ENCODE results near the gene PPP2R5D. TPM values are rescaled to one million over a fixed set of nuclear protein-coding genes. Genes with fewer than 3 reads are reported as not detected.

Gene PPP2R5D
- total RNA-seq, 1 experiment from 2014 or later, result 52.7 TPM

DNA sequence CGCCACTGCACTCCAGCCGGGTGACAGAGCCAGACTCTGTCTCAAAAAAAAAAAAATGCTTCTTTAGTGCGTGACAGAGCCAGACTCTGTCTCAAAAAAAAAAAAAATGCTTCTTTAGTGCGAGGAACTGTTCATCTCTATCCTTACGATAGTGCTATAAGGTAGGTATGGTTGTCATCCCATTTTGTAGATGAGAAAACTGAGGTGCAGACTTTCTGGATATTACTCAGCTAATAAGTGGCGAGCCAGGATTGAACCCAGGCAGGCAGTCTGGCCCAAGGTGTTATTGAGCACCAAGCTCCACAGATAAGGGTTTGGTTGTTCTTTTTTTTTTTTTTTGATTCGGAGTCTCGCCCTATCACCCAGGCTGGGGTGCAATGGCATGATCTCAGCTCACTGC lies 17.5 kb downstream of the PPP2R5D start:
- H3K27me3 Mint-ChIP-seq (ENCODE audit: low read depth), result no peaks in the 10 kb centered on the region
- peaks cover 7% of the 10 kb centered on the region for H3K36me3 Mint-ChIP-seq
- DNase-seq (ENCODE audit: low spot score) (no peak), ATAC-seq (no peak)
- TF ChIP-seq, protein P1, sequence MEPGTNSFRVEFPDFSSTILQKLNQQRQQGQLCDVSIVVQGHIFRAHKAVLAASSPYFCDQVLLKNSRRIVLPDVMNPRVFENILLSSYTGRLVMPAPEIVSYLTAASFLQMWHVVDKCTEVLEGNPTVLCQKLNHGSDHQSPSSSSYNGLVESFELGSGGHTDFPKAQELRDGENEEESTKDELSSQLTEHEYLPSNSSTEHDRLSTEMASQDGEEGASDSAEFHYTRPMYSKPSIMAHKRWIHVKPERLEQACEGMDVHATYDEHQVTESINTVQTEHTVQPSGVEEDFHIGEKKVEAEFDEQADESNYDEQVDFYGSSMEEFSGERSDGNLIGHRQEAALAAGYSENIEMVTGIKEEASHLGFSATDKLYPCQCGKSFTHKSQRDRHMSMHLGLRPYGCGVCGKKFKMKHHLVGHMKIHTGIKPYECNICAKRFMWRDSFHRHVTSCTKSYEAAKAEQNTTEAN (CRISPR knock-in tag; IDR thresholded peaks at IDR 0.05), result no peak
- TF ChIP-seq OVOL2 (CRISPR knock-in tag; IDR thresholded peaks at IDR 0.05; ENCODE audit: borderline replicate concordance), result no peak
- TF ChIP-seq, protein P2, sequence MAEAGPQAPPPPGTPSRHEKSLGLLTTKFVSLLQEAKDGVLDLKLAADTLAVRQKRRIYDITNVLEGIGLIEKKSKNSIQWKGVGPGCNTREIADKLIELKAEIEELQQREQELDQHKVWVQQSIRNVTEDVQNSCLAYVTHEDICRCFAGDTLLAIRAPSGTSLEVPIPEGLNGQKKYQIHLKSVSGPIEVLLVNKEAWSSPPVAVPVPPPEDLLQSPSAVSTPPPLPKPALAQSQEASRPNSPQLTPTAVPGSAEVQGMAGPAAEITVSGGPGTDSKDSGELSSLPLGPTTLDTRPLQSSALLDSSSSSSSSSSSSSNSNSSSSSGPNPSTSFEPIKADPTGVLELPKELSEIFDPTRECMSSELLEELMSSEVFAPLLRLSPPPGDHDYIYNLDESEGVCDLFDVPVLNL (CRISPR knock-in tag; IDR thresholded peaks at IDR 0.05; ENCODE audit: borderline replicate concordance, low read depth), result no peak
- TF ChIP-seq FOXK1 (CRISPR knock-in tag; IDR thresholded peaks at IDR 0.05), result no peak
- TF ChIP-seq, protein P3, sequence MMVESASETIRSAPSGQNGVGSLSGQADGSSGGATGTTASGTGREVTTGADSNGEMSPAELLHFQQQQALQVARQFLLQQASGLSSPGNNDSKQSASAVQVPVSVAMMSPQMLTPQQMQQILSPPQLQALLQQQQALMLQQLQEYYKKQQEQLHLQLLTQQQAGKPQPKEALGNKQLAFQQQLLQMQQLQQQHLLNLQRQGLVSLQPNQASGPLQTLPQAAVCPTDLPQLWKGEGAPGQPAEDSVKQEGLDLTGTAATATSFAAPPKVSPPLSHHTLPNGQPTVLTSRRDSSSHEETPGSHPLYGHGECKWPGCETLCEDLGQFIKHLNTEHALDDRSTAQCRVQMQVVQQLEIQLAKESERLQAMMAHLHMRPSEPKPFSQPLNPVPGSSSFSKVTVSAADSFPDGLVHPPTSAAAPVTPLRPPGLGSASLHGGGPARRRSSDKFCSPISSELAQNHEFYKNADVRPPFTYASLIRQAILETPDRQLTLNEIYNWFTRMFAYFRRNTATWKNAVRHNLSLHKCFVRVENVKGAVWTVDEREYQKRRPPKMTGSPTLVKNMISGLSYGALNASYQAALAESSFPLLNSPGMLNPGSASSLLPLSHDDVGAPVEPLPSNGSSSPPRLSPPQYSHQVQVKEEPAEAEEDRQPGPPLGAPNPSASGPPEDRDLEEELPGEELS (CRISPR knock-in tag; IDR thresholded peaks at IDR 0.05), result no peak
- TF ChIP-seq, protein P4, sequence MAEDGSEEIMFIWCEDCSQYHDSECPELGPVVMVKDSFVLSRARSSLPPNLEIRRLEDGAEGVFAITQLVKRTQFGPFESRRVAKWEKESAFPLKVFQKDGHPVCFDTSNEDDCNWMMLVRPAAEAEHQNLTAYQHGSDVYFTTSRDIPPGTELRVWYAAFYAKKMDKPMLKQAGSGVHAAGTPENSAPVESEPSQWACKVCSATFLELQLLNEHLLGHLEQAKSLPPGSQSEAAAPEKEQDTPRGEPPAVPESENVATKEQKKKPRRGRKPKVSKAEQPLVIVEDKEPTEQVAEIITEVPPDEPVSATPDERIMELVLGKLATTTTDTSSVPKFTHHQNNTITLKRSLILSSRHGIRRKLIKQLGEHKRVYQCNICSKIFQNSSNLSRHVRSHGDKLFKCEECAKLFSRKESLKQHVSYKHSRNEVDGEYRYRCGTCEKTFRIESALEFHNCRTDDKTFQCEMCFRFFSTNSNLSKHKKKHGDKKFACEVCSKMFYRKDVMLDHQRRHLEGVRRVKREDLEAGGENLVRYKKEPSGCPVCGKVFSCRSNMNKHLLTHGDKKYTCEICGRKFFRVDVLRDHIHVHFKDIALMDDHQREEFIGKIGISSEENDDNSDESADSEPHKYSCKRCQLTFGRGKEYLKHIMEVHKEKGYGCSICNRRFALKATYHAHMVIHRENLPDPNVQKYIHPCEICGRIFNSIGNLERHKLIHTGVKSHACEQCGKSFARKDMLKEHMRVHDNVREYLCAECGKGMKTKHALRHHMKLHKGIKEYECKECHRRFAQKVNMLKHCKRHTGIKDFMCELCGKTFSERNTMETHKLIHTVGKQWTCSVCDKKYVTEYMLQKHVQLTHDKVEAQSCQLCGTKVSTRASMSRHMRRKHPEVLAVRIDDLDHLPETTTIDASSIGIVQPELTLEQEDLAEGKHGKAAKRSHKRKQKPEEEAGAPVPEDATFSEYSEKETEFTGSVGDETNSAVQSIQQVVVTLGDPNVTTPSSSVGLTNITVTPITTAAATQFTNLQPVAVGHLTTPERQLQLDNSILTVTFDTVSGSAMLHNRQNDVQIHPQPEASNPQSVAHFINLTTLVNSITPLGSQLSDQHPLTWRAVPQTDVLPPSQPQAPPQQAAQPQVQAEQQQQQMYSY (CRISPR knock-in tag; IDR thresholded peaks at IDR 0.05), result no peak
- TF ChIP-seq, protein P5, sequence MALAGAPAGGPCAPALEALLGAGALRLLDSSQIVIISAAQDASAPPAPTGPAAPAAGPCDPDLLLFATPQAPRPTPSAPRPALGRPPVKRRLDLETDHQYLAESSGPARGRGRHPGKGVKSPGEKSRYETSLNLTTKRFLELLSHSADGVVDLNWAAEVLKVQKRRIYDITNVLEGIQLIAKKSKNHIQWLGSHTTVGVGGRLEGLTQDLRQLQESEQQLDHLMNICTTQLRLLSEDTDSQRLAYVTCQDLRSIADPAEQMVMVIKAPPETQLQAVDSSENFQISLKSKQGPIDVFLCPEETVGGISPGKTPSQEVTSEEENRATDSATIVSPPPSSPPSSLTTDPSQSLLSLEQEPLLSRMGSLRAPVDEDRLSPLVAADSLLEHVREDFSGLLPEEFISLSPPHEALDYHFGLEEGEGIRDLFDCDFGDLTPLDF (CRISPR knock-in tag; IDR thresholded peaks at IDR 0.05), result no peak
- no peak for TF ChIP-seq JUN (CRISPR knock-in tag; IDR thresholded peaks at IDR 0.05)
- no peak for TF ChIP-seq GRHL2 (CRISPR knock-in tag; IDR thresholded peaks at IDR 0.05; ENCODE audit: insufficient replicate concordance, severe bottlenecking)
- TF ChIP-seq NFE2L1 (CRISPR knock-in tag; IDR thresholded peaks at IDR 0.05), result no peak
- TF ChIP-seq PRRX2 (CRISPR knock-in tag; IDR thresholded peaks at IDR 0.05), result no peak
- POLR2A ChIA-PET, result no interaction called here
- H3K4me3 Mint-ChIP-seq, result no peak overlapping the region
- H3K9me3 Mint-ChIP-seq, result no peaks in the 10 kb centered on the region
- CTCF ChIA-PET, result no interaction called here
- H3K4me1 Mint-ChIP-seq, result peaks cover 4% of the 10 kb centered on the region; the same call in 1 of the 2 replicates
- H3K27ac Mint-ChIP-seq, result no peak overlapping the region

DNA sequence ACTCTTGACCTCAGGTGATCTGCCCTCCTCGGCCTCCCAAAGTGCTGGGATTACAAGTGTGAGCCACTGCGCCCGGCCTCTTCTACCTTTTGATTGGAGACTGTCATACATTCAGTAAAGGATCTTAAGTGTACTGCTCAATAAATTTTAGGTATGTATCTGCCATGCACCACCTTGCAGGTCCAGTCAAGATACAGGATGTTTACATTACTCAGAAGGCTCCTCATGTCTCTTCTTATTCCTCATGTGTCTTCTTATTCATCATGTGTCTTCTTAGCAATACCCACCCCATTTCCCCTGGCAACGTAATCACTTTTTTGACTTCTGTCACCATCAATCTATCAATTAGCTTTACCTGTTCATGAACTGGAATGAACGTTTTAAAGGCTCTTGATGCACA lies 21.5 kb downstream of the PPP2R5D start:
- Mint-ChIP-seq H3K27me3 (ENCODE audit: low read depth) (no peaks in the 10 kb centered on the region), H3K36me3 (peaks cover 34% of the 10 kb centered on the region), H3K4me1 (peaks cover 4% of the 10 kb centered on the region; the same call in 1 of the 2 replicates), H3K4me3 (no peak overlapping the region), H3K27ac (no peak overlapping the region), H3K9me3 (no peaks in the 10 kb centered on the region)
- no peak for ATAC-seq
- TF ChIP-seq JUN (CRISPR knock-in tag; IDR thresholded peaks at IDR 0.05), result no peak
- TF ChIP-seq, protein P6, sequence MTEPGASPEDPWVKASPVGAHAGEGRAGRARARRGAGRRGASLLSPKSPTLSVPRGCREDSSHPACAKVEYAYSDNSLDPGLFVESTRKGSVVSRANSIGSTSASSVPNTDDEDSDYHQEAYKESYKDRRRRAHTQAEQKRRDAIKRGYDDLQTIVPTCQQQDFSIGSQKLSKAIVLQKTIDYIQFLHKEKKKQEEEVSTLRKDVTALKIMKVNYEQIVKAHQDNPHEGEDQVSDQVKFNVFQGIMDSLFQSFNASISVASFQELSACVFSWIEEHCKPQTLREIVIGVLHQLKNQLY (CRISPR knock-in tag; IDR thresholded peaks at IDR 0.05), result no peak
- no peak for TF ChIP-seq MXD4 (CRISPR knock-in tag; IDR thresholded peaks at IDR 0.05; ENCODE audit: borderline replicate concordance)
- TF ChIP-seq, protein P7, sequence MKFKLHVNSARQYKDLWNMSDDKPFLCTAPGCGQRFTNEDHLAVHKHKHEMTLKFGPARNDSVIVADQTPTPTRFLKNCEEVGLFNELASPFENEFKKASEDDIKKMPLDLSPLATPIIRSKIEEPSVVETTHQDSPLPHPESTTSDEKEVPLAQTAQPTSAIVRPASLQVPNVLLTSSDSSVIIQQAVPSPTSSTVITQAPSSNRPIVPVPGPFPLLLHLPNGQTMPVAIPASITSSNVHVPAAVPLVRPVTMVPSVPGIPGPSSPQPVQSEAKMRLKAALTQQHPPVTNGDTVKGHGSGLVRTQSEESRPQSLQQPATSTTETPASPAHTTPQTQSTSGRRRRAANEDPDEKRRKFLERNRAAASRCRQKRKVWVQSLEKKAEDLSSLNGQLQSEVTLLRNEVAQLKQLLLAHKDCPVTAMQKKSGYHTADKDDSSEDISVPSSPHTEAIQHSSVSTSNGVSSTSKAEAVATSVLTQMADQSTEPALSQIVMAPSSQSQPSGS (CRISPR knock-in tag; IDR thresholded peaks at IDR 0.05; ENCODE audit: borderline replicate concordance, low read depth), result no peak
- TF ChIP-seq IRF2 (CRISPR knock-in tag; IDR thresholded peaks at IDR 0.05; ENCODE audit: borderline replicate concordance, low read depth), result no peak
- no peak for TF ChIP-seq CREB1 (CRISPR knock-in tag; IDR thresholded peaks at IDR 0.05)
- TF ChIP-seq, protein P5 (CRISPR knock-in tag; IDR thresholded peaks at IDR 0.05), result no peak
- TF ChIP-seq, protein P8, sequence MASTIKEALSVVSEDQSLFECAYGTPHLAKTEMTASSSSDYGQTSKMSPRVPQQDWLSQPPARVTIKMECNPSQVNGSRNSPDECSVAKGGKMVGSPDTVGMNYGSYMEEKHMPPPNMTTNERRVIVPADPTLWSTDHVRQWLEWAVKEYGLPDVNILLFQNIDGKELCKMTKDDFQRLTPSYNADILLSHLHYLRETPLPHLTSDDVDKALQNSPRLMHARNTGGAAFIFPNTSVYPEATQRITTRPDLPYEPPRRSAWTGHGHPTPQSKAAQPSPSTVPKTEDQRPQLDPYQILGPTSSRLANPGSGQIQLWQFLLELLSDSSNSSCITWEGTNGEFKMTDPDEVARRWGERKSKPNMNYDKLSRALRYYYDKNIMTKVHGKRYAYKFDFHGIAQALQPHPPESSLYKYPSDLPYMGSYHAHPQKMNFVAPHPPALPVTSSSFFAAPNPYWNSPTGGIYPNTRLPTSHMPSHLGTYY (CRISPR knock-in tag; IDR thresholded peaks at IDR 0.05), result no peak
- no peak for DNase-seq (ENCODE audit: low spot score)
- ChIA-PET CTCF (interaction anchor here (0.8 to 1.2 kb wide), 2 partner anchors 29 to 37 kb away, joined by 3 read pairs; no protein-coding TSS in a partner anchor), POLR2A (interaction anchor here (1.2 to 1.5 kb wide), 2 partner anchors 8 to 10 kb away, joined by 5 read pairs; partner anchors contain the start of genes KLHDC3 and MEA1)

All from WTC11 (cell line).